ENCODE results near the gene RALGDS.

DNA sequence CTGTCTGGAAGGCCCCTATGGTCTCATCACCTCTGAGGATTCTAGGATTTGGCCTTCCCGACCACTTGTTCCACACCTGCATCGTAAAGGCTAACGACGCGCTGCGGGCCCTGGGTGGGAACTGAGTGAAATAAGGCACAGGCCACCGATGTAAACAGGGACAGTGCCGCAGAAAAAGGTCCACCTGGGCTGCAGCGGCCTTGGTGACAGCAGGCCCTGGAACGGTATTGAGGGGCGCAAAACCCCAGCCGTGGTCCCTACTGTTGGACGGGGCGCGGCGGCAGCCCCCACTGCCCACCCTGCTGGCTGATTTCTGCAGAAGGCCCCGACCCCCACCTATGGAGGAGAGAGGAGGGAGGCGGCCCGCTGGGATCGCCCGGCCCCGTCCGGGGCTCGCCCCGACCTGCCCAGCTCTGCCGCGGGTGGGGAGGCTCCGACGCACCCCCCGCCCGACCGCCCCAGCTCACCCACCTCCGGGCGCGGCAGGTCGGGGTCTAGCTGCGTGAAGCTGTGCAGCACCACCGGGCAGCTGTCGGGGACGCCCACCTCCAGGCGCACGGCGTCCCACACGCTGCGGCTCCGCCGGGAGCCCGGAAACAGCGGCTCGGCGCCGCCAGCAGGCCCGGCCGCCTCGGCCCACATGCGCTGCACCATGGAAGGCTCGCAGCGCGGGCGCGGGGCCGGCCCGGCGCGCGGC lies 391 bp downstream of the RALGDS start:
- no peak for TF ChIP-seq CTCF (IDR thresholded peaks at IDR 0.05; ENCODE audit: low read depth, low read length)
- no peak for TF ChIP-seq EZH2phosphoT487 (IDR thresholded peaks at IDR 0.05; ENCODE audit: low read depth)
